SK-N-MC (cell line): ENCODE data around the gene SMYD4.

ENCODE experiments used
- DNase-seq: peaks from one replicate; pipeline ENCODE4 v3.0.0-alpha.2; 2011; ENCODE audit warnings: low read depth, low spot score
- H3K27ac ChIP-seq: fragments of 200-600 bp; sonication (generic); 2 replicates; pipeline ENCODE4 v1.5.1; 2016; ENCODE audit warnings: mixed run types
- H3K36me3 ChIP-seq: fragments of 200-600 bp; sonication (generic); 2 replicates; pipeline ENCODE4 v1.6.1; 2017; ENCODE audit warnings: antibody characterized with exemption, low read length, mixed read lengths; ENCODE audit not compliant: insufficient read depth
- H3K4me3 ChIP-seq: fragments of 200-600 bp; sonication (generic); 2 replicates; pipeline ENCODE4 v1.5.1; 2016
- H3K9ac ChIP-seq: fragments of 200-600 bp; sonication (generic); 2 replicates; pipeline ENCODE4 v1.8.0; 2017; ENCODE audit warnings: mixed run types, mixed read lengths; ENCODE audit not compliant: insufficient read length
- H3K9me3 ChIP-seq: fragments of 200-600 bp; sonication (generic); 2 replicates; pipeline ENCODE4 v1.6.1; 2017; ENCODE audit warnings: low read depth, mild to moderate bottlenecking, antibody characterized with exemption, low read length, moderate library complexity, mixed read lengths
- EZH2 ChIP-seq: fragments of 200-600 bp; sonication (generic); IDR thresholded peaks from one replicate; pipeline ENCODE4 v1.6.1; 2017; ENCODE audit warnings: antibody characterized with exemption
- FOXP2 ChIP-seq: optimal IDR thresholded peaks from 2 replicates; pipeline ENCODE3; 2011; ENCODE audit warnings: mild to moderate bottlenecking, moderate library complexity; ENCODE audit not compliant: insufficient read depth; ENCODE audit errors: extremely low read length, control extremely low read depth
- POLR2AphosphoS5 ChIP-seq: IDR thresholded peaks from 2 replicates; pipeline ENCODE4 v1.6.1; 2012; ENCODE audit warnings: mild to moderate bottlenecking, low read depth, low read length, borderline replicate concordance

The SMYD4 gene

GRCh38 chr17:1759529-1759928 is 70.2 kb downstream of the SMYD4 start:
- DNase-seq, result no peak
- TF ChIP-seq EZH2, result no peak
- TF ChIP-seq FOXP2, result no peak
- no peak for TF ChIP-seq POLR2AphosphoS5
- no peak overlapping the region for H3K9ac ChIP-seq
- H3K36me3 ChIP-seq, result no peaks in the 10 kb centered on the region
- no peak overlapping the region for H3K27ac ChIP-seq
- no peaks in the 10 kb centered on the region for H3K9me3 ChIP-seq
- H3K4me3 ChIP-seq, result no peak overlapping the region

- no peak for DNase-seq
These were observed 70.9 kb downstream of the SMYD4 start for GRCh38 chr17:1758807-1759206.

GRCh38 chr17:1755827-1756262 is 73.9 kb downstream of the SMYD4 start:
- no peak overlapping the region for H3K9ac ChIP-seq
- TF ChIP-seq FOXP2, result no peak
- TF ChIP-seq EZH2, result no peak
- TF ChIP-seq POLR2AphosphoS5, result no peak

More at GRCh38 chr17:1758807-1759206, 70.9 kb downstream of the SMYD4 start:
- H3K9ac ChIP-seq, result no peak overlapping the region
- no peak overlapping the region for H3K4me3 ChIP-seq
- H3K27ac ChIP-seq, result no peak overlapping the region
- no peaks in the 10 kb centered on the region for H3K36me3 ChIP-seq
- H3K9me3 ChIP-seq, result no peaks in the 10 kb centered on the region
- TF ChIP-seq EZH2 (no peak), POLR2AphosphoS5 (no peak), FOXP2 (no peak)

GRCh38 chr17:1755252-1755826 is 74.4 kb downstream of the SMYD4 start:
- Histone ChIP-seq H3K9ac (no peak overlapping the region), H3K9me3 (no peaks in the 10 kb centered on the region), H3K4me3 (no peak overlapping the region), H3K36me3 (no peaks in the 10 kb centered on the region), H3K27ac (no peak overlapping the region)
- TF ChIP-seq EZH2 (no peak), FOXP2 (no peak), POLR2AphosphoS5 (no peak)
- DNase-seq, result no peak

More at GRCh38 chr17:1755827-1756262, 73.9 kb downstream of the SMYD4 start:
- no peak overlapping the region for H3K27ac ChIP-seq
- H3K36me3 ChIP-seq, result no peaks in the 10 kb centered on the region
- no peaks in the 10 kb centered on the region for H3K9me3 ChIP-seq
- no peak overlapping the region for H3K4me3 ChIP-seq
- DNase-seq, result no peak

- TF ChIP-seq POLR2AphosphoS5 (no peak), FOXP2 (no peak), EZH2 (no peak)
- Histone ChIP-seq H3K9ac (no peak overlapping the region), H3K9me3 (no peaks in the 10 kb centered on the region), H3K4me3 (no peak overlapping the region), H3K27ac (no peak overlapping the region), H3K36me3 (no peaks in the 10 kb centered on the region)
- DNase-seq, result no peak
These were observed 75.1 kb downstream of the SMYD4 start for GRCh38 chr17:1754430-1755112.

GRCh38 chr17:1753767-1754429 is 75.8 kb downstream of the SMYD4 start:
- no peaks in the 10 kb centered on the region for H3K9me3 ChIP-seq
- TF ChIP-seq EZH2, result no peak
- no peak for TF ChIP-seq POLR2AphosphoS5
- TF ChIP-seq FOXP2, result no peak
- H3K27ac ChIP-seq, result no peak overlapping the region
- no peak overlapping the region for H3K9ac ChIP-seq
- DNase-seq, result no peak
- no peaks in the 10 kb centered on the region for H3K36me3 ChIP-seq
- no peak overlapping the region for H3K4me3 ChIP-seq

GRCh38 chr17:1752425-1753262 is 77.1 kb downstream of the SMYD4 start:
- Histone ChIP-seq H3K27ac (no peak overlapping the region), H3K9ac (no peak overlapping the region), H3K9me3 (no peaks in the 10 kb centered on the region), H3K36me3 (no peaks in the 10 kb centered on the region), H3K4me3 (no peak overlapping the region)
- no peak for DNase-seq
- TF ChIP-seq EZH2, result no peak
- TF ChIP-seq POLR2AphosphoS5, result no peak
- no peak for TF ChIP-seq FOXP2

- H3K9ac ChIP-seq, result no peak overlapping the region
- no peaks in the 10 kb centered on the region for H3K36me3 ChIP-seq
- TF ChIP-seq EZH2, result no peak
- TF ChIP-seq FOXP2, result no peak
- no peak for TF ChIP-seq POLR2AphosphoS5
- no peak for DNase-seq
- H3K9me3 ChIP-seq, result no peaks in the 10 kb centered on the region
- H3K27ac ChIP-seq, result no peak overlapping the region
- no peak overlapping the region for H3K4me3 ChIP-seq
These were observed 79.1 kb downstream of the SMYD4 start for GRCh38 chr17:1750628-1751027.
